HFF-Myc (cell line): ENCODE measurements around the gene RERE.

Source experiments
- DNase-seq: peaks from one replicate; pipeline ENCODE4 v3.0.0-alpha.2; 2011; ENCODE audit warnings: low read depth; ENCODE audit errors: extremely low read depth
- H3K4me3 ChIP-seq: replicated peaks from 2 replicates; pipeline ENCODE4 v1.5.1; 2011; ENCODE audit warnings: low read depth, mild to moderate bottlenecking, control low read depth, low read length
- TF ChIP-seq, protein P1 (sequence below): IDR thresholded peaks from 2 replicates; pipeline ENCODE4 v1.5.1; 2012; ENCODE audit warnings: mild to moderate bottlenecking, low read depth, low read length, control low read depth; ENCODE audit errors: missing control alignments

Gene RERE

DNA sequence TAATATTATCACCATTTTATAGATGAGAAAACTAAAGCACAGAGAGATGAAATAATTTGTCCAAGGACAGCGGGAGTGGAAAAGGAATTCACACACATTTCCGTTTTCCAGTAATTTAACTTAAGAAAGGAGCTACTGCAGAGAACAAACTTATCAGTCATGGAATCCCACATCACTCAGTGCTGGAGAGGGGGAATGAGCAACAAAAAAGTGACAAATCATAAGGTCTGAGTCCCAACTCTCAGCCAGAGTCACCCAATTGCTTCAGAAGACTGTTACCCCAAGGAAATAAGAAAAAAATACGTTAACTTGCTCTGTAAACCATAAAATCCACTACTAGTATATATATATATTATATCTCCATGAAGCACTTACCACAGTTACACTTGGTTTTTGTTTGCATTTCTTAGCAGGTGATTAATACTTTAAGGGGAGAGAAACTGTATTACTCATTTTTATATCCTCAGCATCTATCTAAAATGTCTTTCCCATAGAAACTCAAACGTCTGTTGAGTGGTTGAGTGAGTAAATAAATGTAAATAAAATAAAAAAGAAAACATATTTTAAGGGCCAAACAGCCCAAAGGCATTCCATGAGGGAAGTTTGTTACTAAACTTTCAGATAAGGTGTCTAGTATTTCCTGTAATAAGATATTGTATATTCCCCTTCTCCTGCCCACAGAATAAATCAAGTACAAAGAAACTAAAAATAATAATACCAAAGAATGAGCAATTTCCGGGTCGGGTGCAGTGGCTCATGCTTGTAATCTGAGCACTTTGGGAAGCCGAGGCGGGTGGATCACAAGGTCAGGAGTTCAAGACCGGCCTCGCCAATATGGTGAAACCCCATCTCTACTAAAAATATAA lies 422.8 kb downstream of the RERE start:
- DNase-seq: peak; percentile 76
- H3K4me3 ChIP-seq: no peak overlapping the region
- TF ChIP-seq, protein P1, sequence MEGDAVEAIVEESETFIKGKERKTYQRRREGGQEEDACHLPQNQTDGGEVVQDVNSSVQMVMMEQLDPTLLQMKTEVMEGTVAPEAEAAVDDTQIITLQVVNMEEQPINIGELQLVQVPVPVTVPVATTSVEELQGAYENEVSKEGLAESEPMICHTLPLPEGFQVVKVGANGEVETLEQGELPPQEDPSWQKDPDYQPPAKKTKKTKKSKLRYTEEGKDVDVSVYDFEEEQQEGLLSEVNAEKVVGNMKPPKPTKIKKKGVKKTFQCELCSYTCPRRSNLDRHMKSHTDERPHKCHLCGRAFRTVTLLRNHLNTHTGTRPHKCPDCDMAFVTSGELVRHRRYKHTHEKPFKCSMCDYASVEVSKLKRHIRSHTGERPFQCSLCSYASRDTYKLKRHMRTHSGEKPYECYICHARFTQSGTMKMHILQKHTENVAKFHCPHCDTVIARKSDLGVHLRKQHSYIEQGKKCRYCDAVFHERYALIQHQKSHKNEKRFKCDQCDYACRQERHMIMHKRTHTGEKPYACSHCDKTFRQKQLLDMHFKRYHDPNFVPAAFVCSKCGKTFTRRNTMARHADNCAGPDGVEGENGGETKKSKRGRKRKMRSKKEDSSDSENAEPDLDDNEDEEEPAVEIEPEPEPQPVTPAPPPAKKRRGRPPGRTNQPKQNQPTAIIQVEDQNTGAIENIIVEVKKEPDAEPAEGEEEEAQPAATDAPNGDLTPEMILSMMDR: no peak

GRCh38 chr1:8392522-8392921 lies 424.9 kb downstream of the RERE start:
- no peak for DNase-seq
- no peak overlapping the region for H3K4me3 ChIP-seq
- TF ChIP-seq, protein P1: no peak

GRCh38 chr1:8390707-8391106 lies 426.7 kb downstream of the RERE start:
- TF ChIP-seq, protein P1: no peak
- no peak for DNase-seq
- H3K4me3 ChIP-seq: no peak overlapping the region

DNA sequence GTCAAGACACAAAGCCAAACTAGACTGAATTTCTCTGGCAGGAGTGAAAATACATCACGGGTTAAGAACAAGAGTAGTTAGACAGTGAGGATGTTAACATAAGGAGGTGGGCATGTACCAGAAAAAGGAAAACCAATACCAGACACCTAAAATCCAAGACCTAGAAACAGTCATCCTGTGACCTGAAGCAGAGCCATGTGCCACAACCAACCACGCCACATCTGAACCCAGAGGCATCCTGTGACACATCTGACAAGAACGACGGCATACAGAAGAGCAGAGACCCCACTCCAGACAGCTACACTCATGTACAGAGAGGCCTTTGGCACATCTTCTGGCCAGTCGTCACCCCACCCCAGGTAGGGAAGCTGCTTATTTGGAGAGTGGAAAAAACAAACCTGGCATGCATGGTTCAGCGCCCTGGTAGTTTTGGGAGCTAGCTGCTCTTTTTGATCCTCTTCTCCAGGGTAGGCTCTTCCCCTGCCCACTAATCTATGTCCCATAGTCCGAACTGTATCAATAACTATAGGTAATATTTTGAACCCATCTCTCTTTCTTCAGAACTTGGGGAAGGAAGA lies 427.4 kb downstream of the RERE start:
- no peak for DNase-seq
- TF ChIP-seq, protein P1: no peak
- no peak overlapping the region for H3K4me3 ChIP-seq

- TF ChIP-seq, protein P1: no peak
- H3K4me3 ChIP-seq: no peak overlapping the region
- no peak for DNase-seq
Observed at GRCh38 chr1:8388732-8389562, 428.5 kb downstream of the RERE start.

- TF ChIP-seq, protein P1: no peak
- no peak for DNase-seq
- no peak overlapping the region for H3K4me3 ChIP-seq
Observed at GRCh38 chr1:8386247-8386646, 431.2 kb downstream of the RERE start.
